Glomerular visceral epithelial cell (primary cell): ENCODE results near the gene H1-8.
"Not testable (repeated sequence)": the region's sequence is repeated elsewhere in the genome, so short reads cannot be mapped to it uniquely, and the experiment has no call there.

ENCODE experiments used
- DNase-seq: peaks from one replicate; pipeline ENCODE4 v3.0.0-alpha.2; 2016; ENCODE audit errors: extremely low spot score

H1-8 gene

DNA sequence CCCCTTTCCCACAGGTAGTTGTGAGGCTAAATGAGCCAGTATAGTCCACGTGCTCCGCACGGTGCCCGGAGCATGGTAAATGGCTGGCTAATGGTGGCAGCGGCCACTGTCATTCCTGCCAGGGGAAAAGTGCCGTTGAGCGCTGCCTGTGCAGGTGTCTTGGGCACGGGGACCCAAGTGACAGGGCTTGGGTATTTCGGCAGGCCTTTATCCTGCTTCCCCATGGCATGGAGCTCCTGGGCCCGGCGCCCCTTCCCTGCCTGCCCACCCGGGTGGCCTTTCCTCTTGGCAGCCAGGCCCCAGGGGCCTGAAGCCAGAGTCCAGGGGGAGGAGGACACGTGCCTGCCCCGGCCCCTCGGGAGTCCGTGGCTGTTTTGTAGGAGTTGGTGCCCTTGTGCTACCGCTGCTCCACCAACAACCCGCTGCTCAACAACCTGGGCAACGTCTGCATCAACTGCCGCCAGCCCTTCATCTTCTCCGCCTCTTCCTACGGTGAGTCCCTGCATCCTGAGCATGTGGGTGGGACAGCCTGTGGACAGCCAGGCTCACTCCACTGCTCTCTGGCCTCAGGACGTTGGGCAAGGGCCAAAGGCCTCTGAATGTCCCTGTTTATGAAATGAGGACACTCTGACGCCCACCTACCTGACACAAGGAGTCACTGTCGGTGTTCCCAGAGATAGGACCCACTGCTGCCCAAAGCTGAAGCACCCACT, 27.7 kb upstream of the H1-8 start:
- DNase-seq = not testable (repeated sequence)

DNA sequence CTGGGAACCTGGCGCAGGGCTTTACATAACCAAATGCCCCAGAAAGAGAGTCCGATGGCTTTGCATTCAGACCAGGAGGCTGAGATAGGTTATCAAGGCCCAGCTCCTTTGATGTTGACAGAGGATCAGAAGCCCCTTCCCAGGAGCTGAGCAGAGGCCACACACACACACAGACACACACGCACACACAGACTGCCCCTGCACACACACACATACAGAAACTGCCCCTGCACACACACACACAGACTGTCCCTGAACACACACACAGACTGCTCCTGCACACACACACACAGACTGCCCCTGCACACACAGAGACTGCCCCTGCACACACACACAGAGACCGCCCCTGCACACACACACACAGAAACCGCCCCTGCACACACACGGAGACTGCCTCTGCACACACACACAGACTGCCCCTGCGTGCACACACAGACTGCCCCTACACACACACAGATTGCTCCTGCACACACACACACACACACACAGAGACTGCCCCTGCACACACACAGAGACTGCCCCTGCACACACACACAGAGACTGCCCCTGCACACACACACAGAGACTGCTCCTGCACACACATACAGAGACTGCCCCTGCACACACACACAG, 27.0 kb upstream of the H1-8 start:
- DNase-seq = not testable (repeated sequence)

DNA sequence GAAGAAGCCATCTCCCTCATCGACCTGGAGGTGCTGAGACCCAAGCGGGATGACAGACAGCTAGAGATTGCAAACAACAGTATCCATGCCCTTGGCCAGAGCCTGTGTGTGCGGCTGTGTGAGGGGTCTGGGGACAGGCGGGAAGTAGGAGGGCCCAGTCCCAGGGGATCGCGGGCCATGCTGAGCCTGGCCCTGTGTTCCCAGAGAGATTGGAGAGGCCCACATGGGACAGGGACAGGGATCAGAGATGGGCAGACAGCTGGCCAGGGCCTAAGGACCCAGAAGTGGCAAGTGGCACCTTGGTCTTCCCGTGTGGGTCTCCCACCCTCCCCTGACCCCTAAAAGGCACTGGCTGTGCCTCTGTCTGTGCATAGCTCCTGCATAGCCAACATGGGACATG, 25.5 kb upstream of the H1-8 start:
- no peak for DNase-seq

DNA sequence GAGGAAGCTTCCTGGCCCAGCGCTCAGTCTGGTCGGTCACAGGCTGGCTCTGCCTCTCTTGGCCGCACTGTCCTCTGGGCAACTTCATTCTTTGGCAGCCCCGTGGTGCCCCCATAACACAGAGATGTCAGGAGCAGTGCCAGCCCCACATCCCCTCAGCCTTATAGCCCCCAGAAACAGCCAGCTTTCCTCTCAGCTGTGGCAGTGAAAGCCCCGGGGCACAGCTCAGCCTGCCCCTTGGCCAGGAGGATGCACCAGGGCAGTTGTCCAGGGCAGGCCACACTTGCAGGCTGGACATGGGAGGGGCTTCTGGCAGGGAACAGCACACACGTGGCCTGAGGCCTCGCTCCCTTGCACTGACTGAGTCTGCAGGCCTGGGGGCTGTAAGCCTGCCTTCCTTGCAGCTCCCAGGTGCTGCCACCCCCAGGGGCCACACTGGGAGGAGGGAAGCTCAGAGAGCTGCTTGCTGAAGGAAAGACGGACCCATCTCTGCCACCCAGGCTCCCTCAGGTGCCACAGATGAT, 24.9 kb upstream of the H1-8 start:
- DNase-seq = no peak

DNA sequence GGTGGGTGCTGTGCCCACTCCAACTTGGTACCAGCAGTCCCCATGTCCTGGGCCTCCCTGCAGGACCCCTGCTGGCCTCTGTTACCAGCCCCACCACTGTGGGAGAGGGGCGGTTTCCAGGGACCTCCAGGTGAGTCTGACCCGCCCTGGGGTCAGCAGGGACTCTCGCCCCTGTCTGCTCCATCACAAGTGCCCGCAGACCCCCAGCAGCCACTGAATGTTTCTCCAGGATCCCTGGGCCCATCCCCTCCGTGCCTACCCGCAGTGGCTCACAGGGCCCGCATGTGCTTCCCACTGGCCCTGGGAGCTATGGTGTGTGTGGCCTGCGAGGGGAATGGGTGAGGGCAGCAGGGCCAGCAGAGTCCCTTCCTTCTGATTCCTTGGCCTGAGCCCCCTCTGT, 24.4 kb upstream of the H1-8 start:
- no peak for DNase-seq

DNA sequence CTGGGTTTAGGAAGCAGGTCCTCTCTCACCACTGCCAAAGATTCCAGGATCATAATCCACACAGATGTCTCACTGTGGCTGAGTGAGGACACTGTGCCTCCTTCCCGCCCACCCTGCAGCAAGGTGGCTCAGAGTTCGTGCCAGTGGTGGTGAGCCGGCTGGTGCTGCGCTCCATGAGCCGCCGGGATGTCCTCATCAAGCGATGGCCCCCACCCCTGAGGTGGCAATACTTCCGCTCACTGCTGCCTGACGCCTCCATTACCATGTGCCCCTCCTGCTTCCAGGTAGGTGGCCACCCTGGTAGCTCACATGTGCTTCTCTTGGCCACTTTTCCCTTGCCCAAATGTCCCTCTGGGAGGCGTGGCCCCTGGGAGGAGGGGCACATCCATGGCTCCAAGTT, 23.5 kb upstream of the H1-8 start:
- DNase-seq = no peak

DNA sequence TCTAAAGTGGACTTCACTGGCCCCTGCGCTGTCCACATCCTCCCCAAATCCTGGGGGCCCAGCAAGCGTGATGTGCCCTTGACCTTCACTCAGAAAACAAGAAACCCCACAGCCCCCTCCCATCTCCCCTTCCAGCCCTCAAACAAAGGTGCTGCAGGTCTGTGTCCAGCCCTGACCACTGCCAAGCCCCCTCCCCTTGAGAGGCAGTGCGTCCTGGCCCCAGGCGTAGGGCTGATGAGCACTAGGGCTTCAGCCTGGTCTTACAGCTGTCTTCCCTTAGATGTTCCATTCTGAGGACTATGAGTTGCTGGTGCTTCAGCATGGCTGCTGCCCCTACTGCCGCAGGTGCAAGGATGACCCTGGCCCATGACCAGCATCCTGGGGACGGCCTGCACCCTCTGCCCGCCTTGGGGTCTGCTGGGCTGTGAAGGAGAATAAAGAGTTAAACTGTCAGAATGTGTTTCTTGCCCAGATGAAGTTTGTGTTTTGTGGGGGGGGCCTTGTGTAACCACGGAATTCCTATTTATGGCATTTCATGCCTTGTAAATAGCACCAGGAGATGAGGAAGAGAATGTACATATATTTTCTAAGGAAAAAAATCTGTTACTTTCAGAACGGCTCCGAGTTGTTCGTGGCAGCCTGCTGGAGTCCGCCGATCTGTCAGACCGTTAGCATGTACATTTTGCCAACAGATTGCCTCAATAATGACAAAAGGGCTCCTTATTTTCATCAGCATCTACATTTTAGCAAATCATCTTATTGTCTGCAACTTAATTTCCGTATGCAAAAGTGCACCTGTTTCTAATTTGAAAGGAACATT, 22.9 kb upstream of the H1-8 start:
- DNase-seq = no peak

DNA sequence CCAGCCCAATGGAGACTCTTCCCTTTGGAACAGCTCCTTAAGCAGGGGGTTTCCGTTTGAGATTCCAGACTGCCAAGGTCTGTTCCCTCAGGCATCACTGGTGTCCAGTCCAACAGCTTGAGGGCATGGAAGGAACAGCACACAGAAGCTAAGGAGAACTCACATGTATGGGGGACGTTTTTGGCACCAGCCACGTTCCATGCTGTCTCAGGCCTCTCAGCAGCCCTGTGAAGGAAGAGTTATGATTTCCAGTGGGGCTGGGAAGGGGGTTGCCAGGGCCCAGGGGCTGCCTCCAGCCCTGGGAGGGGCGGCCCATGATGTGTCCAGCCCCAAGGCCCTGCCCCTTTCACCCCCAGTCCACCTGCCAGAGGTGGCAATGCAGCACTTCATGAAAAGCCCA, 22.0 kb upstream of the H1-8 start:
- no peak for DNase-seq

DNA sequence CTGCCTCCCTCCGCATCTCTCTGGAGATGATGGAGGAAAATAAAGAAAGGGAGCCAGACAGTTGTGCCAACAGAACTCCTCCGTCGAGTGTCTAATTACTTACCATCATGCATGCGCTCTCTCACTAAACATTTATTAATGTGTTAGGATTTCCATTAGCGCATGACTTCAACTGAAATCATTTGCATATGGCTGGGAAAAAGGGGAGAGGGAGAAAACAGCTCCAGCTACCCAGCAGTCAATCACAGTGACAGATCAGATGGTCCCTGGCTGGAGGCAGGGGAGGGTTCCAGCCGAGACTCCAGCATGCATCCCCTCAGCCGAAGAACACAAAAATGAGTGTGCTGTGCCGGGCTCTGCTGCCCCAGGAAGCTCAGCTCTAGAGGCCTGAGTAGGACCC, 21.4 kb upstream of the H1-8 start:
- DNase-seq = no peak

DNA sequence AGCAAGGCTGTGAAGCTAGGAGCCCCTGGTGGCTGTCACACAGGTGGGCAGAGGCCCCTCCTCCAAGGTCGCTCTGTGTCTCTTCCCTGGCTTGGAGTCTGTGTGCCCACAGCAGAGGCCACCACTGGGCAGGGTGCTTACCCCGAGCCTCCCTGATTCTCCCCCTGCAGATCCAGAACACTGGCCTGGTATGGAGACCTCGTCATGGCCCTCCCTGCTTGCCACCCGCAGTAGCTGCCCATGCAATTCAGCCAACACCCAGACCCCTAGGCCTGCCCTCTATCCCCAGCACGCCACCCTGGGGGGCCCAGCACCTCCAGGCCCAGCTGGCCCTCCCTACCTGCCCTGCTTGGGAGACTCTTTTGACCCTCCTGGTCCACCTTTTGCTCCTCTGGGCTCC, 20.0 kb upstream of the H1-8 start:
- no peak for DNase-seq

DNA sequence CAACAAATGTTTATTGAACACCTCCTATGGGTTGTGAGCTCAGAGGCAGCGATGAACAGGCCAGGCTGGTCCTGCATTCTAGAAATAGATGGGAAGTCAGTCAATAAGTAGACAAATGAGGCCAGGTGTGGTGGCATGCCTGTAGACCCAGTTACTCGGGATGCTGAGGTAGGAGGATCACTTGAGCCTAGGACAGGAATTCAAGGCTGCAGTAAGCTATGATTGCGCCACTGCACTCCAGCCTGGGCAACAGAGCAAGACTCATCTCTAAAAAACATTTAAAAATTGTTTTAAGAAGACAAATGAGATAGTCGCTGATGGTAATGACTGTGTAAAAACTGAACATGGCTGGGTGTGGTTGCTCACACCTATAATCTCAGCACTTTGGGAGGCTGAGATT, 18.9 kb upstream of the H1-8 start:
- DNase-seq = no peak

DNA sequence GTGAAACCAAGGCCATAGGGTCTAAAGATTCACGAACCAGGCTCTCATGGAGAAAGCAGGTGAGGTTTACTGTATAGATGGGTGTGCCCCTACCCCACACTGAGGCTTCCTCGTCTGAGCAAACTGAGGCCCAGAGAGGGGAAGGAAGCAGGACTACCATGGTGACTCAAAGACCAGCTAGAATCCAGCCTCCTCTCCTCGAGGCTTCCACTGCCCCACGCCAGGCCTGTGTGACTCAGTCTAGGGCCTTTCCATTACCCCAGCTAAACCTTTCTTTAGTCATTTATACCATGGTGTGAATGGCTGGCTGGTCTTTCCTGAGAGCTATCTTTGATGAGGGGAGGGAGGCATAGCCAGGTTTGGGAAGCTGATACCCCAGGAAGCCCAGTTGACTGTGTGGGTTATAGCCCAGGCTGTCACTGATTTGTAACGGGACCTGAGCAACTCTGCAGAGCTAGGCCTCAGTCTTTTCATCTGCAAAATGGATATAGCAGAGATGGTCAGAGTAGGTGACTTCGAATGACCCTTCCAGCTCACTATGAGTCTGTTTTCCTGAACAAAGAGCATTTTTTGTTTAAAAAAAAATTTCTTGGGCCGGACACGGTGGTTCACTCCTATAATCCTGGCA, 17.5 kb upstream of the H1-8 start:
- peak; percentile 21 for DNase-seq

DNA sequence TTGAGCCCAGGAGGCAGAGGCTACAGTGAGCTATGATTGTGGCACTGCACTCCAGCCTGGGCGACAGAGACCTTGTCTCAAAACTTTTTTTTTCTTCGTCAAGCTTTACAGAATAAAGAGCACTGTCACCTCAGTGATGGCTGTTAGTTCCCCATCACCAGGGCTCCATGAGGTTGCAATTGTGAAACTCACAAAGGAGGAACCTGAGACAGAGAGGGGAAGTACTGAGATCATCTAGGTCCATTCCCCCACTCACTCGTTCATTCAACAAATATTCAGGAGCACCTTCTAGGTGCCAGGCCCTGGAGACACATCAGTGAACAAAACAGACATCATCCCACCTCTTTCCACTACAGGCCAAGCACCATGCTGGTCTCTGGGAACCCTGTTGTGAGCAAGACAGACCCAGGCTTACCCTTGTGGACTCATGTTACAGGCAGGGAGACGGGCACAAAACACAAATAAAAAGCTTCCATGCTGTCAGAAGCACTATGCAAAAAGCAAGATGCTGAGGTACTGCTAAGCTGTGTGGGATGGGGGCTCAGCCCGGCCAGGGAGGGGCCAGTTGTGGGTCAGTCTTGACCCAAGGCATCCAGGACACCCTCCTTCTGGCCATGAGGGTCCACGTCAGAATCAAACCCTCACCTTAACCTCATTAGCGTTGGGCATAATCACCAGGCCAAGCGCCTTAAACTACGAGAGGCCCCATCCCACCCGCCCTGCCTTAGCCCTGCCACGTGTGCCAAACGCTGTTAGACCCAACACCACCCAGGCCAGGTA, 16.7 kb upstream of the H1-8 start:
- DNase-seq = no peak

DNA sequence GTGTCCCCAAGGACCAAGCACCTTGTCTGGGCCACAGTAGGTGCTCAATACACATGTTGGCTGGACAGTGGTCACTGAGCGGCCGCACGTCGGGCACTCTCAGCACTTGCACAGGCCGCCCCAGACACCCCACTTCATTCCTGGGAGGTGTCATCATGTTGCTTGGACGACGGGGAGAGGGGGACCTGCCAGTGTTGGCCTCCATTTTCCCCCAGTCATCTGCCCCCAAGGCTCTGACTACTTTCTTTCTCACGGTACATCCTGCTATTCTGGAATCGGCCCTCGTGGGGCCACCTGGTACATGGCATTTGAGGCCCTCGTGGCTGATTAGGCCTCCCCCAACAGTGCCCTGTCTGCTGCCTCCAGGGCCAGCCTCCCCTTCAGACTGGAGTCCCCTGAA, 15.7 kb upstream of the H1-8 start:
- DNase-seq = no peak

DNA sequence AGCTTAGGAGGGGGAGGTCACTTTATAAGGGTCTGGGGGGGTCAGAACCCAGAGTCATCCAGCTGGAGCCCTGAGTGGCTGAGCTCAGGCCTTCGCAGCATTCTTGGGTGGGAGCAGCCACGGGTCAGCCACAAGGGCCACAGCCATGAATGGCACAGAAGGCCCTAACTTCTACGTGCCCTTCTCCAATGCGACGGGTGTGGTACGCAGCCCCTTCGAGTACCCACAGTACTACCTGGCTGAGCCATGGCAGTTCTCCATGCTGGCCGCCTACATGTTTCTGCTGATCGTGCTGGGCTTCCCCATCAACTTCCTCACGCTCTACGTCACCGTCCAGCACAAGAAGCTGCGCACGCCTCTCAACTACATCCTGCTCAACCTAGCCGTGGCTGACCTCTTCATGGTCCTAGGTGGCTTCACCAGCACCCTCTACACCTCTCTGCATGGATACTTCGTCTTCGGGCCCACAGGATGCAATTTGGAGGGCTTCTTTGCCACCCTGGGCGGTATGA, 14.3 kb upstream of the H1-8 start, which contains the start of gene RHO:
Gene RHO (plus strand): TSS at position 51 of the 512 bp plus-strand sequence. CDS start 95 bp downstream, at position 146.
- DNase-seq = no peak

DNA sequence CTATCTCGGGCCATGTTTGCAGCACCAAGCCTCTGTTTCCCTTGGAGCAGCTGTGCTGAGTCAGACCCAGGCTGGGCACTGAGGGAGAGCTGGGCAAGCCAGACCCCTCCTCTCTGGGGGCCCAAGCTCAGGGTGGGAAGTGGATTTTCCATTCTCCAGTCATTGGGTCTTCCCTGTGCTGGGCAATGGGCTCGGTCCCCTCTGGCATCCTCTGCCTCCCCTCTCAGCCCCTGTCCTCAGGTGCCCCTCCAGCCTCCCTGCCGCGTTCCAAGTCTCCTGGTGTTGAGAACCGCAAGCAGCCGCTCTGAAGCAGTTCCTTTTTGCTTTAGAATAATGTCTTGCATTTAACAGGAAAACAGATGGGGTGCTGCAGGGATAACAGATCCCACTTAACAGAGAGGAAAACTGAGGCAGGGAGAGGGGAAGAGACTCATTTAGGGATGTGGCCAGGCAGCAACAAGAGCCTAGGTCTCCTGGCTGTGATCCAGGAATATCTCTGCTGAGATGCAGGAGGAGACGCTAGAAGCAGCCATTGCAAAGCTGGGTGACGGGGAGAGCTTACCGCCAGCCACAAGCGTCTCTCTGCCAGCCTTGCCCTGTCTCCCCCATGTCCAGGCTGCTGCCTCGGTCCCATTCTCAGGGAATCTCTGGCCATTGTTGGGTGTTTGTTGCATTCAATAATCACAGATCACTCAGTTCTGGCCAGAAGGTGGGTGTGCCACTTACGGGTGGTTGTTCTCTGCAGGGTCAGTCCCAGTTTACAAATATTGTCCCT, 13.4 kb upstream of the H1-8 start:
- no peak for DNase-seq

DNA sequence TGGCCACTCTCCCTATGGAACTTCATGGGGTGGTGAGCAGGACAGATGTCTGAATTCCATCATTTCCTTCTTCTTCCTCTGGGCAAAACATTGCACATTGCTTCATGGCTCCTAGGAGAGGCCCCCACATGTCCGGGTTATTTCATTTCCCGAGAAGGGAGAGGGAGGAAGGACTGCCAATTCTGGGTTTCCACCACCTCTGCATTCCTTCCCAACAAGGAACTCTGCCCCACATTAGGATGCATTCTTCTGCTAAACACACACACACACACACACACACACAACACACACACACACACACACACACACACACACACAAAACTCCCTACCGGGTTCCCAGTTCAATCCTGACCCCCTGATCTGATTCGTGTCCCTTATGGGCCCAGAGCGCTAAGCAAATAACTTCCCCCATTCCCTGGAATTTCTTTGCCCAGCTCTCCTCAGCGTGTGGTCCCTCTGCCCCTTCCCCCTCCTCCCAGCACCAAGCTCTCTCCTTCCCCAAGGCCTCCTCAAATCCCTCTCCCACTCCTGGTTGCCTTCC, 12.7 kb upstream of the H1-8 start:
- DNase-seq = peak; percentile 37

DNA sequence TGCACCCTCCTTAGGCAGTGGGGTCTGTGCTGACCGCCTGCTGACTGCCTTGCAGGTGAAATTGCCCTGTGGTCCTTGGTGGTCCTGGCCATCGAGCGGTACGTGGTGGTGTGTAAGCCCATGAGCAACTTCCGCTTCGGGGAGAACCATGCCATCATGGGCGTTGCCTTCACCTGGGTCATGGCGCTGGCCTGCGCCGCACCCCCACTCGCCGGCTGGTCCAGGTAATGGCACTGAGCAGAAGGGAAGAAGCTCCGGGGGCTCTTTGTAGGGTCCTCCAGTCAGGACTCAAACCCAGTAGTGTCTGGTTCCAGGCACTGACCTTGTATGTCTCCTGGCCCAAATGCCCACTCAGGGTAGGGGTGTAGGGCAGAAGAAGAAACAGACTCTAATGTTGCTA, 12.2 kb upstream of the H1-8 start:
- no peak for DNase-seq

DNA sequence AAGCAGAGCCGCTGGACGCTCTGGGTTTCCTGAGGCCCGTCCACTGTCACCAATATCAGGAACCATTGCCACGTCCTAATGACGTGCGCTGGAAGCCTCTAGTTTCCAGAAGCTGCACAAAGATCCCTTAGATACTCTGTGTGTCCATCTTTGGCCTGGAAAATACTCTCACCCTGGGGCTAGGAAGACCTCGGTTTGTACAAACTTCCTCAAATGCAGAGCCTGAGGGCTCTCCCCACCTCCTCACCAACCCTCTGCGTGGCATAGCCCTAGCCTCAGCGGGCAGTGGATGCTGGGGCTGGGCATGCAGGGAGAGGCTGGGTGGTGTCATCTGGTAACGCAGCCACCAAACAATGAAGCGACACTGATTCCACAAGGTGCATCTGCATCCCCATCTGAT, 11.3 kb upstream of the H1-8 start:
- no peak for DNase-seq

DNA sequence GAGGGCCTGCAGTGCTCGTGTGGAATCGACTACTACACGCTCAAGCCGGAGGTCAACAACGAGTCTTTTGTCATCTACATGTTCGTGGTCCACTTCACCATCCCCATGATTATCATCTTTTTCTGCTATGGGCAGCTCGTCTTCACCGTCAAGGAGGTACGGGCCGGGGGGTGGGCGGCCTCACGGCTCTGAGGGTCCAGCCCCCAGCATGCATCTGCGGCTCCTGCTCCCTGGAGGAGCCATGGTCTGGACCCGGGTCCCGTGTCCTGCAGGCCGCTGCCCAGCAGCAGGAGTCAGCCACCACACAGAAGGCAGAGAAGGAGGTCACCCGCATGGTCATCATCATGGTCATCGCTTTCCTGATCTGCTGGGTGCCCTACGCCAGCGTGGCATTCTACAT, 10.7 kb upstream of the H1-8 start:
- DNase-seq = no peak
